OCI-LY3 (cell line): ENCODE results near the gene MBOAT1.

Experiments
- EZH2phosphoT487 ChIP-seq: fragments of 200-600 bp; shearing (Covaris generic); IDR thresholded peaks from 2 replicates; pipeline ENCODE4 v1.6.1; 2018; ENCODE audit warnings: antibody characterized with exemption, mixed run types, low read depth
- TF ChIP-seq, protein P1 (sequence below): fragments of 200-600, 300-600 bp; sonication (generic); IDR thresholded peaks from 2 replicates; pipeline ENCODE4 v1.5.1; 2014; ENCODE audit warnings: antibody characterized with exemption, low read length, low read depth

DNA sequence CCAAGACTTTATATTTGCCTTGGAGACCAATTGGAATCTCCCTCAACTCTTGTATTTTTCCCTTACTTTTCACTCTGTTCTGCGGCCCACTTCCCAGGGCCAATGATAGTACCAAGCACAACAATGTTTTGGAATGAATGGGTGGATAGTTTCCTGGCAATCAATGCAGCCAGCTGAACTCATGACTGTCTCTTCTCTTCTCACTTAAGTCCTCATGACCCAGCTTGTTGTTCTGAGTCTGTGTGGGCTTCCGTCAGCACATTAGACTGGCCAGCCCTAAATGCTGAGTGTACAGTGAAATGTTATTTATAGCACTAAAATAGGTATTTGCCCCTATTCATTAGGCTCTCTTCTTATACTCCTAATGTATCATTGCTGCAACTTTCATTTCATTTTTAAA is 5.6 kb upstream of the MBOAT1 start:
- TF ChIP-seq, protein P1, sequence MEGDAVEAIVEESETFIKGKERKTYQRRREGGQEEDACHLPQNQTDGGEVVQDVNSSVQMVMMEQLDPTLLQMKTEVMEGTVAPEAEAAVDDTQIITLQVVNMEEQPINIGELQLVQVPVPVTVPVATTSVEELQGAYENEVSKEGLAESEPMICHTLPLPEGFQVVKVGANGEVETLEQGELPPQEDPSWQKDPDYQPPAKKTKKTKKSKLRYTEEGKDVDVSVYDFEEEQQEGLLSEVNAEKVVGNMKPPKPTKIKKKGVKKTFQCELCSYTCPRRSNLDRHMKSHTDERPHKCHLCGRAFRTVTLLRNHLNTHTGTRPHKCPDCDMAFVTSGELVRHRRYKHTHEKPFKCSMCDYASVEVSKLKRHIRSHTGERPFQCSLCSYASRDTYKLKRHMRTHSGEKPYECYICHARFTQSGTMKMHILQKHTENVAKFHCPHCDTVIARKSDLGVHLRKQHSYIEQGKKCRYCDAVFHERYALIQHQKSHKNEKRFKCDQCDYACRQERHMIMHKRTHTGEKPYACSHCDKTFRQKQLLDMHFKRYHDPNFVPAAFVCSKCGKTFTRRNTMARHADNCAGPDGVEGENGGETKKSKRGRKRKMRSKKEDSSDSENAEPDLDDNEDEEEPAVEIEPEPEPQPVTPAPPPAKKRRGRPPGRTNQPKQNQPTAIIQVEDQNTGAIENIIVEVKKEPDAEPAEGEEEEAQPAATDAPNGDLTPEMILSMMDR, result no peak
- TF ChIP-seq EZH2phosphoT487, result no peak
